ENCODE measurements around the gene MUC22.

The MUC22 gene

GRCh38 chr6:31010393-31011060 is at the start of gene MUC22:
Gene MUC22, plus strand, starts transcription at chr6:31010474. Its CDS starts 233 bp downstream, at chr6:31010707.
- H3K79me2 ChIP-seq (ENCODE audit: insufficient read depth, low read length): no peaks in the 10 kb centered on the region
- no peak within 1 kb of the TSS for H3K9ac ChIP-seq (ENCODE audit: low read depth, low read length, poor library complexity, severe bottlenecking)
- H4K20me1 ChIP-seq (ENCODE audit: insufficient read depth, low read length, poor library complexity, severe bottlenecking): no peaks in the 10 kb centered on the region
- no peaks in the 10 kb centered on the region for H3K9me2 ChIP-seq (replicated peaks; ENCODE audit: low read depth, low read length)
- no peaks in the 10 kb centered on the region for H3K9me3 ChIP-seq (ENCODE audit: insufficient read depth, low read depth, low read length)
- no peaks in the 10 kb centered on the region for H3F3A ChIP-seq (ENCODE audit: low read depth)
- H3K4me1 ChIP-seq (ENCODE audit: insufficient read depth, low read length, poor library complexity, severe bottlenecking): no peaks in the 10 kb centered on the region
- H3K27me3 ChIP-seq (ENCODE audit: insufficient read depth, low read length, poor library complexity, severe bottlenecking): peaks cover 20% of the 10 kb centered on the region
- no peak within 1 kb of the TSS for H3K4me3 ChIP-seq (ENCODE audit: low read length, poor library complexity, severe bottlenecking)
- no peak for TF ChIP-seq CTCF (conservative IDR thresholded peaks at IDR 0.05; ENCODE audit: low read length)
- no peak for TF ChIP-seq EZH2phosphoT487 (IDR thresholded peaks at IDR 0.05; ENCODE audit: borderline replicate concordance)
- H3K36me3 ChIP-seq (ENCODE audit: insufficient read depth, low read length): no peaks in the 10 kb centered on the region
- no peak within 1 kb of the TSS for H3K4me2 ChIP-seq (ENCODE audit: low read depth, low read length, poor library complexity, severe bottlenecking)
- H2AFZ ChIP-seq (ENCODE audit: low read length): no peak within 1 kb of the TSS

GRCh38 chr6:30960907-30961673 is 49.2 kb upstream of the MUC22 start:
- Histone ChIP-seq H3K9me3 (ENCODE audit: insufficient read depth, low read depth, low read length) (no peaks in the 10 kb centered on the region), H3K4me2 (ENCODE audit: low read depth, low read length, poor library complexity, severe bottlenecking) (no peak overlapping the region), H3K27me3 (ENCODE audit: insufficient read depth, low read length, poor library complexity, severe bottlenecking) (peaks cover 24% of the 10 kb centered on the region), H4K20me1 (ENCODE audit: insufficient read depth, low read length, poor library complexity, severe bottlenecking) (no peaks in the 10 kb centered on the region), H3K9ac (ENCODE audit: low read depth, low read length, poor library complexity, severe bottlenecking) (no peak overlapping the region), H3K9me2 (replicated peaks; ENCODE audit: low read depth, low read length) (no peaks in the 10 kb centered on the region), H3K79me2 (ENCODE audit: insufficient read depth, low read length) (no peaks in the 10 kb centered on the region), H3K4me3 (ENCODE audit: low read length, poor library complexity, severe bottlenecking) (no peak overlapping the region), H3K4me1 (ENCODE audit: insufficient read depth, low read length, poor library complexity, severe bottlenecking) (peaks cover 9% of the 10 kb centered on the region), H2AFZ (ENCODE audit: low read length) (no peak overlapping the region), H3K36me3 (ENCODE audit: insufficient read depth, low read length) (no peaks in the 10 kb centered on the region), H3F3A (ENCODE audit: low read depth) (no peaks in the 10 kb centered on the region)
- TF ChIP-seq CTCF (conservative IDR thresholded peaks at IDR 0.05; ENCODE audit: low read length) (no peak), EZH2phosphoT487 (IDR thresholded peaks at IDR 0.05; ENCODE audit: borderline replicate concordance) (no peak)

DNA sequence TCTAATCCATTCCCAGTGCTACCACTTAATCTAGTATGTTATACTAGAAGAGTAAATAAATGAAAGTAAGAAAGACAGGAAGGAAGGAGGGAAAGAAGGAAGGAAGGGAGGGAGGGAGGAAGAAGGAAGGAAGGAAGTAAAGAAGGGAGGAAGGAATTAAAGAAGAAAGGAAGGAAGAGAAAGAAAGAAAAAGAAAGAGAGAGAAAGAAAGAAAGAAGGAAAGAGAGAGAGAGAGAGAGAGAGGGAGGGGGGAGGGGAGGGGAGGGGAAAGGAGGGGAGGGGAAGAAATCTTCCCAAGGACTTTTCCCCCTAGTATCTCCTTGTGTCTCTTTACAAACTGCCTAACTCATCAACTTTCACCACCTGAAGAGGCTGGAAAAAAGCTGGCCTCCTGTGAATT is 47.6 kb upstream of the MUC22 start:
- Histone ChIP-seq H2AFZ (ENCODE audit: low read length) (no peak overlapping the region), H3K36me3 (ENCODE audit: insufficient read depth, low read length) (no peaks in the 10 kb centered on the region), H3K79me2 (ENCODE audit: insufficient read depth, low read length) (no peaks in the 10 kb centered on the region), H3K27me3 (ENCODE audit: insufficient read depth, low read length, poor library complexity, severe bottlenecking) (peaks cover 10% of the 10 kb centered on the region), H3F3A (ENCODE audit: low read depth) (no peaks in the 10 kb centered on the region), H3K9me3 (ENCODE audit: insufficient read depth, low read depth, low read length) (no peaks in the 10 kb centered on the region), H3K4me1 (ENCODE audit: insufficient read depth, low read length, poor library complexity, severe bottlenecking) (peaks cover 7% of the 10 kb centered on the region), H3K9ac (ENCODE audit: low read depth, low read length, poor library complexity, severe bottlenecking) (no peak overlapping the region), H3K9me2 (replicated peaks; ENCODE audit: low read depth, low read length) (no peaks in the 10 kb centered on the region), H3K4me3 (ENCODE audit: low read length, poor library complexity, severe bottlenecking) (no peak overlapping the region), H4K20me1 (ENCODE audit: insufficient read depth, low read length, poor library complexity, severe bottlenecking) (no peaks in the 10 kb centered on the region), H3K4me2 (ENCODE audit: low read depth, low read length, poor library complexity, severe bottlenecking) (no peak overlapping the region)
- TF ChIP-seq CTCF (conservative IDR thresholded peaks at IDR 0.05; ENCODE audit: low read length) (no peak), EZH2phosphoT487 (IDR thresholded peaks at IDR 0.05; ENCODE audit: borderline replicate concordance) (no peak)
